Adrenal gland (tissue), 12 donors: ENCODE data around the gene CCDC9. TPM values are rescaled to one million over a fixed set of nuclear protein-coding genes. Genes with fewer than 3 reads are reported as not detected.
"Not testable (repeated sequence)": the region's sequence is repeated elsewhere in the genome, so short reads cannot be mapped to it uniquely, and the experiment has no call there.

Experiments
- DNase-seq, 7 donors: peaks; one replicate each; pipeline ENCODE4 v3.0.0-alpha.2; 2019 to 2020
- H3K27ac ChIP-seq, 5 donors: fragments of 200-600 bp; sonication (generic) in 4 of 5; 1 replicate in 3 of 5; 2 replicates in 2 of 5; pipeline versions ENCODE4 v1.5.1 to v1.8.0; 2016 to 2020; ENCODE audit warnings: mild to moderate bottlenecking in 1 of 5
- H3K27me3 ChIP-seq: fragments of 200-600 bp; 2 replicates; pipeline ENCODE4 v1.8.0; 2021
- H3K36me3 ChIP-seq, 2 donors: fragments of 200-600 bp; replicated peaks in 1 of 2; 1 replicate in 1 of 2; 2 replicates in 1 of 2; pipeline versions ENCODE4 v1.5.1 to v1.8.0; 2018 to 2022
- H3K4me1 ChIP-seq, 2 donors: fragments of 200-600 bp; replicated peaks in 1 of 2; 1 replicate in 1 of 2; 2 replicates in 1 of 2; pipeline versions ENCODE4 v1.5.1 to v1.8.0; 2018 to 2021
- H3K4me3 ChIP-seq, 4 donors: fragments of 200-600 bp; sonication (generic) in 3 of 4; one replicate each; pipeline ENCODE4 v1.5.1; 2016 to 2018
- H3K9me3 ChIP-seq, 3 donors: fragments of 200-600 bp; sonication (generic) in 1 of 3; replicated peaks in 1 of 3; 1 replicate in 2 of 3; 2 replicates in 1 of 3; pipeline versions ENCODE4 v1.5.1 to v1.8.0; 2016 to 2021
- CTCF ChIP-seq, 6 experiments: fragments of 450-650 bp in 4 of 6; fragments of 200-600 bp in 2 of 6; sonication (generic) in 1 of 6; IDR thresholded peaks; 1 replicate in 5 of 6; 2 replicates in 1 of 6; pipeline versions ENCODE4 v1.5.1 to v1.8.0; 2016 to 2021; ENCODE audit warnings: antibody characterized with exemption in 6 of 6, mild to moderate bottlenecking in 2 of 6, moderate library complexity in 1 of 6
- POLR2A ChIP-seq, 2 donors: fragments of 450-650 bp; IDR thresholded peaks; one replicate each; pipeline ENCODE4 v1.6.1; 2017; ENCODE audit warnings: antibody characterized with exemption in 2 of 2, mild to moderate bottlenecking in 2 of 2, moderate library complexity in 1 of 2
- WGBS, 4 donors: extraction: QIAGEN DNeasy Blood & Tissue Kit in 2 of 4; methylation state at CpG; one replicate each; pipeline versions ENCODE4 v1.1.5 to v1.1.7; 2013 to 2017; 5-methylcytosine and 5-hydroxymethylcytosine counted together
- intact Hi-C, 2 donors: fragments of 100-400 bp; cut with DNase I; formaldehyde crosslinking; loops; one replicate each; pipeline versions ENCODE4 v1.14.1 to v1.15.0; 2022 to 2023
- polyA plus RNA-seq, 3 donors: library from polyadenylated mRNA; stranded (reverse); fragments of 200-250 nt in 2 of 3; fragments of 350-450 nt in 1 of 3; fragmentation: Illumina TruSeq in 1 of 3; extraction: RNeasy Lipid Tissue Mini Kit (QIAGEN cat#74804) in 1 of 3; gene quantifications; one replicate each; pipeline ENCODE4 v1.2.3, GENCODE V29; 2013 to 2014
- total RNA-seq, 9 donors: library from RNA; depleted of rRNA in 4 of 9; stranded (reverse); fragments of >200 nt in 4 of 9; fragments of 120-200 nt in 1 of 9; fragmentation: NEBNext Ultra II Directional in 1 of 9; extraction: Animal tissue kit (Norgen Biotek cat#: 25700) in 1 of 9; gene quantifications; one replicate each; pipeline versions ENCODE4 v1.1.0 to v1.2.4, GENCODE V29; 2013 to 2023
- donor health status: healthy with polysubstance abuse.
- donor health status: Bipolar disorder and iron deficiency.
- donor health status: DM: yes; HTN: yes; CAD: no.
- donor health status: DM: no; HTN: no; CAD: no.
- donor health status: DM: no; HTN: no; CAD: no.
- donor health status: DM: yes; HTN: yes; CAD: no.

CCDC9 gene
- total and polyA plus RNA-seq, 12 donors: 6.0 to 86.5 (median 31.1) TPM

- TF ChIP-seq CTCF (IDR thresholded peaks at IDR 0.05) (no peak), POLR2A (IDR thresholded peaks at IDR 0.05) (no peak)
- H3K36me3 ChIP-seq: peaks cover 0 to 53% of the 10 kb centered on the region in 2 donors
- H3K9me3 ChIP-seq: no peaks in the 10 kb centered on the region
- 82 to 91% (median 88%) methylated on average over 6 of the region's 6 CpGs for WGBS, 4 donors
- H3K27me3 ChIP-seq: no peaks in the 10 kb centered on the region
- peaks cover 10 to 22% of the 10 kb centered on the region in 2 donors for H3K4me1 ChIP-seq
- intact Hi-C loops: no loop called here
- H3K4me3 ChIP-seq: no peak overlapping the region
- H3K27ac ChIP-seq: peak overlapping the region in 2 of 5 donors; percentile 96 to 98
- peak in 2 of 7 donors; percentile 33 to 46 for DNase-seq
Observed at GRCh38 chr19:47258895-47259555, 2.7 kb downstream of the CCDC9 start.

- Histone ChIP-seq H3K36me3 (peaks cover 0 to 68% of the 10 kb centered on the region in 2 donors), H3K9me3 (no peaks in the 10 kb centered on the region), H3K27me3 (no peaks in the 10 kb centered on the region), H3K4me1 (peaks cover 10 to 20% of the 10 kb centered on the region in 2 donors), H3K27ac (no peak overlapping the region), H3K4me3 (no peak overlapping the region)
- 90 to 96% (median 91%) methylated on average over 3 to 17 of the region's 17 CpGs for WGBS, 4 donors
- peak in 1 of 7 donors; percentile 36 for DNase-seq
- intact Hi-C loops: no loop called here
- no peak for TF ChIP-seq CTCF (IDR thresholded peaks at IDR 0.05)
- no peak for TF ChIP-seq POLR2A (IDR thresholded peaks at IDR 0.05)
Observed at GRCh38 chr19:47260476-47260875, 4.2 kb downstream of the CCDC9 start.

GRCh38 chr19:47261946-47262793 lies 5.8 kb downstream of the CCDC9 start:
- H3K4me3 ChIP-seq, H3K27me3 ChIP-seq, intact Hi-C loops, H3K27ac ChIP-seq, H3K9me3 ChIP-seq: not testable (repeated sequence)
- peaks cover 0 to 85% of the 10 kb centered on the region in 2 donors for H3K36me3 ChIP-seq
- peak in 1 of 7 donors; percentile 53 for DNase-seq
- peaks cover 5 to 14% of the 10 kb centered on the region in 2 donors for H3K4me1 ChIP-seq
- WGBS, 4 donors: 78 to 87% (median 84%) methylated on average over 13 to 14 of the region's 14 CpGs

GRCh38 chr19:47264629-47265028 lies 8.3 kb downstream of the CCDC9 start:
- intact Hi-C loops: no loop called here
- no peaks in the 10 kb centered on the region for H3K27me3 ChIP-seq
- no peak overlapping the region for H3K27ac ChIP-seq
- DNase-seq: no peak
- TF ChIP-seq CTCF (IDR thresholded peaks at IDR 0.05) (no peak), POLR2A (IDR thresholded peaks at IDR 0.05) (no peak)
- H3K9me3 ChIP-seq: no peaks in the 10 kb centered on the region
- WGBS, 4 donors: 87 to 93% (median 90%) methylated on average over 3 to 30 of the region's 30 CpGs
- H3K4me1 ChIP-seq: no peaks in the 10 kb centered on the region
- no peak overlapping the region for H3K4me3 ChIP-seq
- peaks cover 0 to 86% of the 10 kb centered on the region in 2 donors for H3K36me3 ChIP-seq
